NCI-H2196 treated with DMSO at 0.1 percent for 48 hours (cell line): ENCODE results near the gene DISC1.
"Not testable (repeated sequence)": the region's sequence is repeated elsewhere in the genome, so short reads cannot be mapped to it uniquely, and the experiment has no call there.

Experiments used
- DNase-seq: peaks from one replicate; lab custom pipeline; 2025; ENCODE audit not compliant: unreplicated experiment; lab: John Stamatoyannopoulos, UW

DISC1 gene

GRCh38 chr1:231763456-231763855, 136.9 kb downstream of the DISC1 start:
- DNase-seq: no peak

DNA sequence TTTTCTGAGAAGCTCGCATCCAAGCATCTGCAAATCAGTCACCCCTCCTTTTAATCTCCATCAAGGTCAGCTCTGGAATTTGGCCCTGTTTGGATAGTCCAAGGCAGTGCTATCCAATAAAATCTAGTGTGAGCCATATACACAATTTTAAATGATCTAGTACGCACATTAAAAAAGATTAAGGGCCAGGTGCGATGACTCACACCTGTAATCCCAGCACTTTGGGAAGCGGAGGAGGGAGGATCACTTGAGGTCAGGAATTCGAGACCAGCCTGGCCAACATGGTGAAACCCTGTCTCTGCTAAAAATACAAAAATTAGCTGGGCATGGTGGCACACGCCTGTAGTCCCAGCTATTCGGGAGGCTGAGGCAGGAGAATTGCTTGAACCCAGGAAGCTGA, 139.2 kb downstream of the DISC1 start:
- not testable (repeated sequence) for DNase-seq

DNA sequence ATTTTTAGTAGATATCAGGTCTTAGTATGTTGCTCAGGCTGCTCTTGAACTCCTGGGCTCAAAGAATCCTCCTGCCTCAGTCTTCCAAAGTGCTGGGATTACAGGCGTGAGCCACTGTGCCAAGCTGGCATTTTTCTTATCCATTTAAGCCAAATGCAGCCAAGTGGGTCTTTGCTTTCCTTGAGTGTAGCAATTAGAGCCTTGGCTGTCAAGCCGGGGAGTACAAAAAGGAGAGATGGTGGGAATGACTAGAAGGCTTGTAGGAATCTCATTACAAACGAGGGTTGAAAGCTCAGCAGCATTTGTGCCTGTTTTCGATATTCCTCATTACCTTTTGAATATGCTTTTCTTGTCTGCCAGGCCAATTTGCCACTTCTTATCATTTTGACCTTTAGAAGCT, 140.9 kb downstream of the DISC1 start:
- no peak for DNase-seq

GRCh38 chr1:231768416-231768815, 141.8 kb downstream of the DISC1 start:
- no peak for DNase-seq

GRCh38 chr1:231770506-231771175, 144.1 kb downstream of the DISC1 start:
- no peak for DNase-seq

- DNase-seq: no peak
Measured at GRCh38 chr1:231774719-231775335, 148.2 kb downstream of the DISC1 start.

DNA sequence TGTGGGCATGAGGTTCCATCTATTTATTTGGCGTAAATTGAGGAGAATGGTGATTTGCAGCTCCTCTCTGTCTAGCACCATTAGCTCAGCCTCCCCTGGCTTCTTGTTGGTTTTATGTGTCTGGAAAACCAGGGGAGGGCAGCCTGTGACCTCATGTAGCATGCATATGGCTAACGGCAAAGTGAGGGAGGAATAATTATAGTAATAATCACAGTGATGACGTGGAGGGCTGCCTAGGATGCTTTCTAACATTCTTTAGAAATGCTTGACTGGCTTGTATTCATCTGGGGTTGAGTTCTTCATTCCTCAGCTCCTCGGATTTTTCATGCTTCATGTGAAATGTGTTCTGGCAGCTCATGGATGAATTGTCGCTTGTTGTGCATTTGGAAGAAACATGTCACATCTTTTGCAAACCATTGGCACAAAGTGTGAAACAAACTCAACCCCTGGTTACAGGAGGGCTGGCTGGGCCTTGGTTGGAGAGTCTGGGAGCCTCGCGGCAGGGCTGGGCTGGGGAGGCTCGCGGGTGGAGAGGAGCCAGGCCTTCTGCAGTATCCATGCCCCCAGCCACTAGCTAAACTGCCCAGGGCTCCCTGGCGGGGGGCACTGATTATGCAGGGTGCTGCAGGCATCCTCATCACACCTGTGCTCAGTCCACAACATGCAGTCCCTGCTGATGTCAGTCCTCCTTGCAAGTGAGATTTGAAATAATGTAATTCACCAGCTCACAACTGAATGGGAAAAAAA, 149.6 kb downstream of the DISC1 start:
- DNase-seq: no peak

GRCh38 chr1:231776757-231777062, 150.1 kb downstream of the DISC1 start:
- no peak for DNase-seq

GRCh38 chr1:231778009-231778719, 151.6 kb downstream of the DISC1 start:
- DNase-seq: no peak

GRCh38 chr1:231779081-231779480, 152.5 kb downstream of the DISC1 start:
- no peak for DNase-seq

DNA sequence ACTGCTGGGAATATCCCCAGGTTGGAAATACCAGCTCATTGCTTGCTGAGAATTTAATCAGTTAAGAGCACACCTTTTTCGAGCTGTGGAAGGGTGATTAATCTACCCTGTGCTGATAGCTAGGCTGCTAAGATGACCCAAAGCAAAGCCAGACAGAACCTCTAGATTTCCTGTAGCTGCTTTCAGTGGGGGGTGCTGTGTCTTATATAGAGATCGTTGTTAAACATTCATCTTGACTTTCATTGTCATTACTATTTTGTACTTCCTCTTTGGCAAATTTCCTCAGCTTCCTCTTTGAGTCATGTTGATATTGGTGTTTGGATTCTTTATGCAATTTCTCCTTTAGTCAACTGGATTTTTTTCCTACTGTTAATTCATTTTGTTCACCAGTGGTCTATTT, 155.3 kb downstream of the DISC1 start:
- no peak for DNase-seq

DNA sequence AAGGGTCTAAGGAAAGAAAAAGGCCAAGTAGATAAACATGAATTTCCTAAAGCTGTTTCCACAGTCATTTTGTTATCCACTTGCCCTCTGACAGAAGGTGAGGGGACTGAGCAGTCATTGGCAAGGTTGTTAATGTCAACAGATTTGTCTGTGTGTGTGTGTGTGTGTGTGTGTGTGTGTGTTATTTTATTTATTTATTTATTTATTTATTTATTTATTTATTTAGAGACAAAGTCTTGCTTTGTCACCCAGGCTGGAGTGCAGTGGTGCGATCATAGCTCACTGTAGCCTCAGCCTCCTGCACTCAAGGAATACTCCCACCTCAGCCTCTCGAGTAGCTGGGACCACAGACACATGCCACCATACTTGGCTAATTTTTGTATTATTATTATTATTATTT, 158.5 kb downstream of the DISC1 start:
- not testable (repeated sequence) for DNase-seq

GRCh38 chr1:231786126-231786525, 159.5 kb downstream of the DISC1 start:
- no peak for DNase-seq

DNA sequence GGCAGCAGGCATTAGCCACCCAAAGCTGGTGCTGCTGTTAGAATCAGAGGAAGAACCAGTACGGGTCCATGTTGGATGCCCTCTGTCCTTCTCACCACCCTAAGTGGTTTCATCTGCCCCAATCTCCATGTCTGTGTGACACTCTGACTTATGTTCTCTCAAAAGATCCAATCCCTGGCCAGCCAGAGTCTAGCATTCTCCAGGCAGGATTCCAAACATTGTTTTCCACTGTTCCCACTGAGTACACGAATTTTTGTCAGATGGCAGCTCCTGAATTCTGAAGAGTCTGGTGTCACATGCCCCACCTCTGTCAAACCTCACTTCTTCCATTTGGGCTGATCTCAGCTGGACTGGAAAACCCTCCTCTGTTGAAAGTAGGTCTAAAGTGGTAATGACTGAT, 166.0 kb downstream of the DISC1 start:
- DNase-seq: no peak

DNA sequence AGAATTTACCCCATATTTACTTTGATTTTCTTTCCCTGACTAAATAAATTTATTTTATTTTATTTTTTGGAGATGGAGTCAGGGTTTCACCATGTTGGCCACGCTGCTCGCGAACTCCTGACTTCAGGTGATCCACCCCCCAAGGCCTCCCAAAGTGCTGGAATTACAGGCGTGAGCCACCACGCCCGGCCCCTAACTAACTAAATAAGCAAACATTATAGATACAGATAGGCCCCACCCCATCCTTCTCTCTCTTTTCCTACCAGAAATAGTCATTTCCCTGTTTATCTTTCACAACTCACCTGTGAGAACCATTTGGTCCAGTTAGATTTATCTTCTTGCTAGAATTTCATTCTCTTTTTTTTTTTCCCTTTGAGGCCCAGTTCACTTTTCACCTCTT, 167.3 kb downstream of the DISC1 start:
- DNase-seq: no peak

DNA sequence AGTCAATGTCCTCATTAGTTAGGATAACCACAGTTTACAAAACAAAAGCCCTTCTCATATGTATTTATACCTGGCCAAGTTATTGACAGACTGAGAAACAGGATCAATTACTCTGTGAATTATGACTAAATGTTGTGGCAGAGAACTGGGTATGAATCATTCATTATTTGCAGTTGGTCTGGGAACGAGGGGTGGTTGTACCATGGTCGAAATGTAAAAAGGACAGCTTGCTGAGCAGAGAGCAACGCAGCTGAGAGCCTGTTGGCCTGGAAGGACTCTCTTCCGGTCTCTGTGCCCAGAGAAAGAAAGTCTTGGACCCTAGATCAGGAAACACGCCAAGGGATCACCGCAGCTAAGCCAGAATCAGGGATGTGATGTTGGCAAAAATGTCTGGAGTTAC, 169.6 kb downstream of the DISC1 start:
- no peak for DNase-seq

DNA sequence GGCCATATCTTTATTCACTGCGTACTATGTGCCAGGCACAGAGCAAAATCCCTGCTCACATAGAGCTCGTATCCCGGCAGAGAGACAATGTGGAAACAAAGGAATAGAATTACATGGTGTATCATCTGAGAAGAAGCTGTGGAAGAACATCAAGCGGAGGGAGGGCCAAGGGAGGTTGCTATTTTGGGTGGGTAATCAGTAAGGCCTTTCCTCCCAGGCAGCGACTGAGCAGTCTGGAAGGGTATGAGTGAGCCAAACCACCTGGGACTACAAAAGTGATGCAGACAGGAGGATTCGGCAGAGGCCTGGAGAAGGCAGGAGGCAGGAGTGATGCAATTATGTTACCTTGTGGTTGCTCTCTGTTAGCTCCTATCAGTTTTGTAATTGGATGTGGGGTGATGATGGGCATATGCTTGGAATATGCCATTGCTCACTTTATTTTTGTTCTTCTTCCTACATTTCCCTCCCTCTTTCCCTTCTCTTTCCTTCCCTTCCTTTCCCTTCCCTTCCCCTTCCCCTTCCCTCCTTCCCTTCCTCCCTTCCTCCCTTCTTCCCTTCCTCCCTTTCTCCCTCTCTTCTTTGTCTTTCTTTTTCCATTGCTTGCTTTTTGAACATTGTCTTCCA, 172.9 kb downstream of the DISC1 start:
- no peak for DNase-seq

GRCh38 chr1:231800108-231800507, 173.5 kb downstream of the DISC1 start:
- no peak for DNase-seq

GRCh38 chr1:231801042-231801585, 174.5 kb downstream of the DISC1 start:
- no peak for DNase-seq

DNA sequence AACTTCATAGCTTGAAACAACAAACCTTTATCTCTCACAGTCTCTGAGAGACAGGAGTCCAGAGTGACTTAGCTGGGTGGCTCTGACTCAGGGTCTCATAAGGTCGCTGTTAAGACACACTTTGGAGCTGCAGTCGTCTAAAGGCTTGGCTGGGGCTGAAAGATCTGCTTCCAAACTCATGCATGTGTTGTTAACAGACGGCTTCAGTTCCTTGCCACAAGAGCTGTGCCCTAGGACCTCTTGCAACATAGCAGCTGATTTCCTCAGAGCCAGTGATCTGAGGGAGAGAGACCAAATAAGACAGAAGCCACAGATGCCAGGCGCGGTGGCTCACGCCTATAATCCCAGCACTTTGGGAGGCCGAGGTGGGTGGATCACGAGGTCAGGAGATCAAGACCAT, 176.8 kb downstream of the DISC1 start:
- no peak for DNase-seq
